GM12892 (cell line): Measurements from ENCODE around the gene CPEB3.

Experiments
- POLR2AphosphoS5 ChIP-seq: IDR thresholded peaks from 2 replicates; pipeline ENCODE4 v1.6.1; 2011; ENCODE audit warnings: low read depth, low read length, control low read depth
- TAF1 ChIP-seq: IDR thresholded peaks from 2 replicates; pipeline ENCODE4 v1.6.1; 2011; ENCODE audit warnings: low read depth, mild to moderate bottlenecking, control low read depth, low read length, borderline replicate concordance

- TF ChIP-seq TAF1: no peak
- TF ChIP-seq POLR2AphosphoS5: no peak
Measured at GRCh38 chr10:92164036-92164696, 126.7 kb downstream of the CPEB3 start.
